Nephron (organoid): ENCODE measurements around the gene LRRC4.

Source experiments
- H3K27ac Mint-ChIP-seq, 3 experiments: 2 replicates each; pipeline ENCODE4 v1.8.0; 2020; ENCODE audit warnings: mixed read lengths in 3 of 3, mild to moderate bottlenecking in 2 of 3, moderate library complexity in 1 of 3
- H3K27me3 Mint-ChIP-seq: 2 replicates; pipeline ENCODE4 v1.8.0; 2021; ENCODE audit warnings: low read depth, mild to moderate bottlenecking, moderate library complexity, mixed read lengths
- H3K36me3 Mint-ChIP-seq: 2 replicates; pipeline ENCODE4 v1.8.0; 2020; ENCODE audit warnings: low read depth, mixed read lengths
- H3K4me1 Mint-ChIP-seq: 2 replicates; pipeline ENCODE4 v1.8.0; 2020; ENCODE audit warnings: mixed read lengths
- H3K4me3 Mint-ChIP-seq, 3 experiments: 2 replicates each; pipeline ENCODE4 v1.8.0; 2020; ENCODE audit warnings: mild to moderate bottlenecking in 3 of 3, mixed read lengths in 3 of 3, moderate library complexity in 2 of 3
- H3K9me3 Mint-ChIP-seq: 2 replicates; pipeline ENCODE4 v1.8.0; 2020; ENCODE audit warnings: mixed read lengths
- TF ChIP-seq, protein P1 (sequence below), 3 experiments: fragments of 200-600 bp; sonication (generic); IDR thresholded peaks; one replicate each; pipeline ENCODE4 v1.5.0; 2021; ENCODE audit warnings: antibody characterized with exemption in 3 of 3; ENCODE audit not compliant: unreplicated experiment in 3 of 3

The LRRC4 gene

DNA sequence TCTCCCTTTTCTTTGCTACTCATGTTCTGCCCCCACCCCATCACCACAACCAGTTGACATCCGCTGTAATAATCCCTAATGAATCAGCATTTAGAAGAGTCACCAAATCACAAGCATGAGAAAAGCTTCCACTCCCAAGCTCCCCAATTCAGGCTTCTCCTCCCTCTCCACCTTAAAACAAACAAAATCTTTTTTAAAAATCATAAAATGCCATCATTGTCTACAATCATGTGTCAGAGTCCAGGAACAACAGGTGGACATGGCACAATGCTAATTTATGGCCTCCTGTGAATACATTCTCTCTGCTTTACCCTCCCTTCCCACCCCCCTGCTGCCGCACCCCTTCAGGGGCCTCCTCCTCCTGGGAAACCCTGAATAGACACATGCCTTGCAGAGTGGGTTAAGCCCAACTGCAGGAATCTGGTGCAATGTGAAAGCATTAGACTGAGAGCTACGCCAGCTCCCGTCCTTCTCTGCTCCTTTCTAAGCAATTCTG lies 3.7 kb downstream of the LRRC4 start:
- TF ChIP-seq, protein P1, sequence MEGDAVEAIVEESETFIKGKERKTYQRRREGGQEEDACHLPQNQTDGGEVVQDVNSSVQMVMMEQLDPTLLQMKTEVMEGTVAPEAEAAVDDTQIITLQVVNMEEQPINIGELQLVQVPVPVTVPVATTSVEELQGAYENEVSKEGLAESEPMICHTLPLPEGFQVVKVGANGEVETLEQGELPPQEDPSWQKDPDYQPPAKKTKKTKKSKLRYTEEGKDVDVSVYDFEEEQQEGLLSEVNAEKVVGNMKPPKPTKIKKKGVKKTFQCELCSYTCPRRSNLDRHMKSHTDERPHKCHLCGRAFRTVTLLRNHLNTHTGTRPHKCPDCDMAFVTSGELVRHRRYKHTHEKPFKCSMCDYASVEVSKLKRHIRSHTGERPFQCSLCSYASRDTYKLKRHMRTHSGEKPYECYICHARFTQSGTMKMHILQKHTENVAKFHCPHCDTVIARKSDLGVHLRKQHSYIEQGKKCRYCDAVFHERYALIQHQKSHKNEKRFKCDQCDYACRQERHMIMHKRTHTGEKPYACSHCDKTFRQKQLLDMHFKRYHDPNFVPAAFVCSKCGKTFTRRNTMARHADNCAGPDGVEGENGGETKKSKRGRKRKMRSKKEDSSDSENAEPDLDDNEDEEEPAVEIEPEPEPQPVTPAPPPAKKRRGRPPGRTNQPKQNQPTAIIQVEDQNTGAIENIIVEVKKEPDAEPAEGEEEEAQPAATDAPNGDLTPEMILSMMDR (IDR thresholded peaks at IDR 0.05; ENCODE audit: unreplicated experiment in 3 of 3), result no peak
- Mint-ChIP-seq H3K27me3 (peaks cover 17% of the 10 kb centered on the region), H3K9me3 (no peaks in the 10 kb centered on the region), H3K4me1 (peaks cover 55% of the 10 kb centered on the region), H3K36me3 (peaks cover 13% of the 10 kb centered on the region), H3K4me3 (peak overlapping the region; percentile 65 to 86 (median 73)), H3K27ac (peak overlapping the region in 2 of 3 experiments; percentile 4 to 72)

DNA sequence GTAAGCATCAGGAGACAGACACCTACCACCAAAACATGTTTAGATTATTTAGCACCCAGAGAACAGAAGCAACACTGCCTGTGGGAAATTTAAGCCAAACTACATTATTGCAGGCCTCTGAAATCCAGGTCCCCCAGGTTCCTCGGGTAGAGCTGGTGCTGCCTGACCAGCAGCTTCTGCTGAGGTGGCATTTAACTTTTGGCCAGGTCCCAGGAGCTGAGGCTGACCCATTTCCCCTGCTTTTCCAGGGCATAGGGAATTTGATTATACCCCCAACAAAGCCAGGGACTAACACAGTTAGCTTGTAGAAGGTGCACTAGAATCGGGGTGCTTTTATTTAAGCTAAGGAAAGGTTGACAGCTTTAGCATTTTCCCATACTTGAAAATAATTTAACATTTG lies 4.7 kb downstream of the LRRC4 start:
- Mint-ChIP-seq H3K4me1 (peaks cover 61% of the 10 kb centered on the region), H3K4me3 (peak overlapping the region in 2 of 3 experiments; percentile 15 to 24), H3K36me3 (peaks cover 16% of the 10 kb centered on the region), H3K9me3 (no peaks in the 10 kb centered on the region), H3K27ac (no peak overlapping the region), H3K27me3 (peaks cover 17% of the 10 kb centered on the region)
- TF ChIP-seq, protein P1 (IDR thresholded peaks at IDR 0.05; ENCODE audit: unreplicated experiment in 3 of 3), result no peak

DNA sequence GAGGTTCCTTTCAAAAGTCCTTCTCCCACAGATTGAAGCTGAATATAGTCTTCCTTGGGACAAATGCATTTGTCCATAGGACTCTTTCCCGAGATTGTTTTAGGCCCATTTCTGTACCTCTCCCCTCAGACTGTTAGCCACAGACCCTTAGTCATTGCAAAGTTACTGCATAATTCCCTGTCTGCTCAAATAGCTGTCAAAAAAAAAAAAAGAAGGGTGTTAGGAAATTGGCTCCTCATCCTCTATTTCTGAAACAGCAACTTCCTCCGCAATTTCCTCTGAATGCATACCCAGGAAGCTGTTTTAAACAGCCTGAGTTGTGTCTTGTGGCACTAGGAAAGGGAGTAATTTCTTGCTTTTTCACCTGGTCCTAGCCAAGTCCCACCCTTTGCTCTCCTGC lies 5.4 kb downstream of the LRRC4 start:
- Mint-ChIP-seq H3K36me3 (peaks cover 21% of the 10 kb centered on the region), H3K9me3 (no peaks in the 10 kb centered on the region), H3K27me3 (peaks cover 17% of the 10 kb centered on the region), H3K27ac (peak overlapping the region in 1 of 3 experiments; percentile 5), H3K4me3 (no peak overlapping the region), H3K4me1 (peaks cover 68% of the 10 kb centered on the region)
- TF ChIP-seq, protein P1 (IDR thresholded peaks at IDR 0.05; ENCODE audit: unreplicated experiment in 3 of 3), result no peak

DNA sequence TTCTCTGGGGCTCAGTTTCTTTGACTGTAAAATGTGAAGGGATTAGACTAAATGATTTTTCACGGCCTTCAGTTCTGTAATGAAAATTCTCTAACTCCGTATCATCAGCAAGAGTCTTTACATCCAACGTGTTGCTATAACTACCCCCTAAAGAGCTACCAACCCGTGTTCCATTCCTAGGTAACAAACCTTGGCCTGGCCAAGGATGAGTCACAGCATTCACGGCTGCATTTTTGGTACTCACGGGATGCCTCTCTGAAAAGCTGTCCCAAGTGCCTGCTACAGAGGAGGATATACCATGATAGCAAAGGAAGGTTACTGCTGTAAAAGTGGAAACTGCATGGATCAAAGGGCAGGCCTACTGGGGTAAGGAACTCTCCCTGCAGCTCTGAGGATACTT lies 5.9 kb downstream of the LRRC4 start:
- TF ChIP-seq, protein P1 (IDR thresholded peaks at IDR 0.05; ENCODE audit: unreplicated experiment in 3 of 3), result no peak
- H3K36me3 Mint-ChIP-seq, result peaks cover 25% of the 10 kb centered on the region
- peaks cover 70% of the 10 kb centered on the region for H3K4me1 Mint-ChIP-seq
- H3K4me3 Mint-ChIP-seq, result no peak overlapping the region
- peak overlapping the region in 1 of 3 experiments; percentile 5 for H3K27ac Mint-ChIP-seq
- peaks cover 13% of the 10 kb centered on the region for H3K27me3 Mint-ChIP-seq
- no peaks in the 10 kb centered on the region for H3K9me3 Mint-ChIP-seq

DNA sequence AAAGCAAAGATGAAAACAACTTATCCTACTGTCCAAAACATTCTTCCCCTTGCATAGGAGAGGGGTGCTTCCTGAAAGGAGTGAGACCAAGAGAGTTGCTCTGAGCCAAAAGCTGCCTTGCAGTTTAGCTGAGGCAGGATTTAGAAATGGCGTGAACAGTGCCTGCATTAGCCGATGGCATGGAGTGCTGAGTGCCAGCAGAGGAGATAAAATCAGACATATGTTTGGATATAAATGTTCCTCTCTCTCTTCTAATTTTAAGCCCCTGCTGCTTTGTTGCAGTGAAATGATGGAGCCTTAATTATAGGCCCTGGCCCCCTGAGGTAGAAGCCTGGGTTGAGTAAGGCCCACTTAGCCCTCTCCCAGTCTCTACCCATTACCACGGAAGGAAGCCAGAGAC lies 7.1 kb downstream of the LRRC4 start:
- TF ChIP-seq, protein P1 (IDR thresholded peaks at IDR 0.05; ENCODE audit: unreplicated experiment in 3 of 3), result no peak
- Mint-ChIP-seq H3K27ac (peak overlapping the region in 1 of 3 experiments; percentile 67), H3K36me3 (peaks cover 22% of the 10 kb centered on the region), H3K27me3 (peaks cover 1% of the 10 kb centered on the region), H3K4me1 (peaks cover 68% of the 10 kb centered on the region), H3K4me3 (peak overlapping the region in 1 of 3 experiments; percentile 22), H3K9me3 (no peaks in the 10 kb centered on the region)
